HCT116 (cell line): ENCODE data around the gene LHPP. TPM values are rescaled to one million over a fixed set of nuclear protein-coding genes. Genes with fewer than 3 reads are reported as not detected.

Experiments used
- ATAC-seq: fragments of 200-7000 bp; cut with Tn5 transposase; 2 replicates; pipeline ENCODE4 v1.9.1; 2020; ENCODE audit warnings: mild to moderate bottlenecking, moderate library complexity
- BruUV-seq: library from RNA; stranded (reverse); fragments of 400-500 nt; replicated peaks from 2 replicates; lab custom pipeline; 2021; lab: Mats Ljungman, UMichigan
- CTCF ChIA-PET: fragments of 300-600 bp; sonication (Branson Sonifier 250); formaldehyde crosslinking; loops from one replicate; lab custom pipeline; 2021; ENCODE audit warnings: antibody characterized with exemption; lab: Charles Lee
- POLR2A ChIA-PET: fragments of 300-600, 350-600 bp; sonication (Branson Sonifier 250); formaldehyde crosslinking; loops from one replicate; lab custom pipeline; 2021; ENCODE audit warnings: antibody characterized with exemption; lab: Charles Lee
- RAD21 ChIA-PET, 2 experiments: fragments of 300-600 bp; sonication (Branson Sonifier 250); formaldehyde crosslinking; loops; one replicate each; lab custom pipeline; 2023; ENCODE audit warnings: low total read pairs in 2 of 2; ENCODE audit not compliant: uncharacterized antibody in 2 of 2, unreplicated experiment in 2 of 2, low non-redundant PET in 1 of 2; lab: Charles Lee
- DNase-seq: peaks from one replicate; pipeline ENCODE4 v3.0.0-alpha.2; 2010; ENCODE audit warnings: low read depth, low spot score
- H2AFZ ChIP-seq: fragments of 200-600 bp; shearing (Covaris generic), sonication (generic); 2 replicates; pipeline ENCODE4 v1.6.1; 2017; ENCODE audit warnings: low read depth, mixed run types, mixed read lengths, antibody characterized with exemption, low read length; ENCODE audit not compliant: poor library complexity, severe bottlenecking
- H3K27ac ChIP-seq: 2 replicates; pipeline ENCODE4 v1.5.1; 2012; ENCODE audit warnings: low read depth, low read length
- H3K27me3 ChIP-seq: fragments of 200-600 bp; sonication (generic); 2 replicates; pipeline ENCODE4 v1.6.1; 2016; ENCODE audit warnings: mixed run types, low read length, mixed read lengths; ENCODE audit not compliant: insufficient read depth
- H3K36me3 ChIP-seq, 2 experiments: fragments of 200-500 bp in 1 of 2; fragments of 200-600 bp in 1 of 2; sonication (Bioruptor generic) in 1 of 2; sonication (generic) in 1 of 2; 2 replicates each; pipeline versions ENCODE4 v1.5.1 to v1.6.1; 2014 to 2016; ENCODE audit warnings: low read length in 2 of 2, inconsistent platforms in 1 of 2, mixed read lengths in 1 of 2, mixed run types in 1 of 2; ENCODE audit not compliant: insufficient read depth in 2 of 2, control insufficient read depth in 1 of 2
- H3K4me1 ChIP-seq, 2 experiments: fragments of 200-600 bp in 1 of 2; sonication (generic) in 1 of 2; 2 replicates each; pipeline versions ENCODE4 v1.5.1 to v1.6.1; 2012 to 2017; ENCODE audit warnings: low read length in 2 of 2, inconsistent platforms in 1 of 2, mild to moderate bottlenecking in 1 of 2, mixed read lengths in 1 of 2, mixed run types in 1 of 2, moderate library complexity in 1 of 2; ENCODE audit not compliant: insufficient read depth in 2 of 2, control insufficient read depth in 1 of 2
- H3K4me2 ChIP-seq: fragments of 200-600 bp; sonication (generic); 2 replicates; pipeline ENCODE4 v1.6.1; 2017; ENCODE audit warnings: mixed run types, low read length, mixed read lengths
- H3K4me3 ChIP-seq, 2 experiments: fragments of 200-600 bp in 1 of 2; sonication (generic) in 1 of 2; replicated peaks in 1 of 2; 2 replicates each; pipeline ENCODE4 v1.5.1; 2011 to 2016; ENCODE audit warnings: low read length in 2 of 2, control low read depth in 1 of 2, low read depth in 1 of 2, mild to moderate bottlenecking in 1 of 2, mixed read lengths in 1 of 2, mixed run types in 1 of 2
- H3K79me2 ChIP-seq: fragments of 200-600 bp; sonication (generic); 2 replicates; pipeline ENCODE4 v1.6.1; 2017; ENCODE audit warnings: mild to moderate bottlenecking, mixed run types, low read length, moderate library complexity, mixed read lengths; ENCODE audit not compliant: insufficient read depth
- H3K9ac ChIP-seq: fragments of 200-600 bp; sonication (generic); 2 replicates; pipeline ENCODE4 v1.6.1; 2016; ENCODE audit warnings: low read length, mixed read lengths
- H3K9me2 ChIP-seq: fragments of 200-600 bp; sonication (generic), shearing (Covaris generic); 2 replicates; pipeline ENCODE4 v1.6.1; 2017; ENCODE audit warnings: mixed run types, mild to moderate bottlenecking, moderate library complexity; ENCODE audit not compliant: insufficient read depth
- H3K9me3 ChIP-seq, 2 experiments: fragments of 200-500 bp in 1 of 2; fragments of 200-600 bp in 1 of 2; sonication (Bioruptor generic) in 1 of 2; sonication (generic) in 1 of 2; 2 replicates each; pipeline ENCODE4 v1.6.1; 2014 to 2017; ENCODE audit warnings: low read length in 2 of 2, mixed read lengths in 2 of 2, inconsistent platforms in 1 of 2, low read depth in 1 of 2, mild to moderate bottlenecking in 1 of 2, mixed run types in 1 of 2, moderate library complexity in 1 of 2; ENCODE audit not compliant: control insufficient read depth in 1 of 2, insufficient read depth in 1 of 2
- H4K20me1 ChIP-seq: fragments of 200-600 bp; sonication (generic), shearing (Covaris generic); 2 replicates; pipeline ENCODE4 v1.6.1; 2017; ENCODE audit warnings: mixed run types, mild to moderate bottlenecking, moderate library complexity; ENCODE audit not compliant: insufficient read depth
- EGR1 ChIP-seq: IDR thresholded peaks from 2 replicates; pipeline ENCODE4 v1.6.1; 2012; ENCODE audit warnings: low read depth
- JUND ChIP-seq: IDR thresholded peaks from 2 replicates; pipeline ENCODE4 v1.6.1; 2012
- MAX ChIP-seq: IDR thresholded peaks from 2 replicates; pipeline ENCODE4 v1.6.1; 2012
- RAD21 ChIP-seq: IDR thresholded peaks from 2 replicates; pipeline ENCODE4 v1.6.1; 2012; ENCODE audit warnings: low read depth, mild to moderate bottlenecking
- SIN3A ChIP-seq: IDR thresholded peaks from 2 replicates; pipeline ENCODE4 v1.6.1; 2012; ENCODE audit warnings: low read depth
- SP1 ChIP-seq: IDR thresholded peaks from 2 replicates; pipeline ENCODE4 v1.6.1; 2012; ENCODE audit warnings: low read depth
- TCF7L2 ChIP-seq: IDR thresholded peaks from 2 replicates; pipeline ENCODE4 v1.7.0; 2011; ENCODE audit warnings: borderline replicate concordance, inconsistent platforms; ENCODE audit not compliant: insufficient read depth, insufficient read length; ENCODE audit errors: extremely low read depth
- YY1 ChIP-seq: IDR thresholded peaks from 2 replicates; pipeline ENCODE4 v1.6.1; 2011; ENCODE audit warnings: low read length, low read depth, moderate library complexity, mild to moderate bottlenecking; ENCODE audit not compliant: insufficient replicate concordance; ENCODE audit errors: extremely low read depth
- ZNF274 ChIP-seq: fragments of 200-500 bp; sonication (Bioruptor generic); IDR thresholded peaks from 2 replicates; pipeline ENCODE4 v1.6.1; 2014; ENCODE audit warnings: mild to moderate bottlenecking, low read depth, low read length, inconsistent platforms
- intact Hi-C: fragments of 100-400 bp; cut with micrococcal nuclease; formaldehyde crosslinking; loops from 2 replicates; pipeline ENCODE4 v1.10.0; 2022
- total RNA-seq: library from RNA; stranded (reverse); gene quantifications from one replicate; pipeline ENCODE4 v1.2.1, GENCODE V29; 2021; ENCODE audit not compliant: unreplicated experiment

Gene LHPP
- total RNA-seq, 1 experiment from 2014 or later, result 45.8 TPM

GRCh38 chr10:124557167-124557566, 95.5 kb downstream of the LHPP start:
- no peak for TF ChIP-seq SIN3A
- intact Hi-C loops, result no loop called here
- POLR2A ChIA-PET, result no interaction called here
- Histone ChIP-seq H3K79me2 (no peaks in the 10 kb centered on the region), H3K4me3 (no peak overlapping the region), H4K20me1 (no peaks in the 10 kb centered on the region), H3K27ac (no peak overlapping the region), H3K9ac (no peak overlapping the region), H3K27me3 (no peaks in the 10 kb centered on the region), H3K4me2 (no peak overlapping the region), H2AFZ (no peak overlapping the region), H3K9me2 (no peaks in the 10 kb centered on the region), H3K36me3 (no peaks in the 10 kb centered on the region), H3K9me3 (no peaks in the 10 kb centered on the region), H3K4me1 (no peaks in the 10 kb centered on the region)
- CTCF ChIA-PET, result no interaction called here
- RAD21 ChIA-PET, result no interaction called here
- no peak for DNase-seq
- no peak for ATAC-seq
- no TSS peak for BruUV-seq

DNA sequence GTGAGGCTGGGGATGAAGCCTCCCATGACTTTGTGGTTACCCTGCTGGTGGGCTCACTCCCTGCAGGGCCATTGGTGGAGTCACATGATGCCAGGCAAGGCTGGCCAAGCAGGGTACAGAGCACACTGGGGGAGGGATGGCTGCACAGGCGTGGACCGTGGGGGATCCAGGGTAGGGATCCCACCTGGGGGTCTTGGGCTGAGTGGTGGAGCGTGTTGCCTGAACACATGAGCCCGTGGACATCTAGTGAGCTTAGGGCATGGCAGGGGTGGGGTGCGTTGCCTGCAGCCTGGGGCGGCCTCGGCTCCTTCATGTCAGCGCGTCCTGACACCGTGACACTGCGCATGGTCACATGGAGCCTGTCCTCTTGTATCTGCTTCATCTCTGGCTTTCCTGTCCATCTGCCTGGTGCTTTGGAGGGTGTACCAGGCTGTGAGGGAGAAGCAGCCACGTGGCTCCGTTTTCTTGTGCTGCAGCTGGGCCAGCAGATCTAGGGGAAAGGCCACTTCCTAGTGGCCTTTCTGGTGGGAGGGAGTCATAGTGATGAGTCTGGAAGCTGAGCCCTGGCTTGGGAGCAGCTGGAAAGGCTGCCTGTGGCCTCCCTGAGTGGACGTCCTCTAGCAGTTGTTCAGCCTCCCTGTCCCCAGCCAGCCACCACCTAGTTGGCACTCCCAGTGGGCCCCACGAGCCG, 96.2 kb downstream of the LHPP start:
- Histone ChIP-seq H3K9me2 (no peaks in the 10 kb centered on the region), H3K4me3 (no peak overlapping the region), H3K79me2 (no peaks in the 10 kb centered on the region), H3K9ac (no peak overlapping the region), H3K27me3 (no peaks in the 10 kb centered on the region), H3K4me1 (no peaks in the 10 kb centered on the region), H3K9me3 (no peaks in the 10 kb centered on the region), H2AFZ (no peak overlapping the region), H3K27ac (no peak overlapping the region), H3K4me2 (no peak overlapping the region), H4K20me1 (no peaks in the 10 kb centered on the region), H3K36me3 (no peaks in the 10 kb centered on the region)
- CTCF ChIA-PET, result no interaction called here
- RAD21 ChIA-PET, result no interaction called here
- DNase-seq (no peak), ATAC-seq (peak; percentile 43; the same call in 1 of the 2 replicates)
- BruUV-seq, result no TSS peak
- POLR2A ChIA-PET, result no interaction called here
- TF ChIP-seq TCF7L2 (no peak), RAD21 (no peak), EGR1 (no peak), SP1 (no peak), MAX (no peak), YY1 (no peak), ZNF274 (no peak), SIN3A (no peak), JUND (no peak)
- intact Hi-C loops, result no loop called here
